HUES6 (cell line): ENCODE measurements around the gene UGT1A4.
"Not testable (repeated sequence)": the region's sequence is repeated elsewhere in the genome, so short reads cannot be mapped to it uniquely, and the experiment has no call there.

Experiments used
- H3K27ac ChIP-seq: 2 replicates; pipeline ENCODE4 v1.7.0; 2013; ENCODE audit warnings: low read depth, mild to moderate bottlenecking, low read length, inconsistent platforms
- H3K27me3 ChIP-seq: 2 replicates; pipeline ENCODE4 v1.6.1; 2013; ENCODE audit warnings: low read length; ENCODE audit not compliant: control insufficient read depth, insufficient read depth
- H3K36me3 ChIP-seq: 2 replicates; pipeline ENCODE4 v1.6.1; 2013; ENCODE audit warnings: low read length; ENCODE audit not compliant: control insufficient read depth, insufficient read depth
- H3K4me1 ChIP-seq: 2 replicates; pipeline ENCODE4 v1.6.1; 2013; ENCODE audit warnings: low read length; ENCODE audit not compliant: control insufficient read depth, insufficient read depth
- H3K4me3 ChIP-seq: 2 replicates; pipeline ENCODE4 v1.5.1; 2013; ENCODE audit warnings: low read depth, low read length
- H3K9ac ChIP-seq: one replicate; pipeline ENCODE4 v1.6.1; 2013; ENCODE audit warnings: mild to moderate bottlenecking, low read length
- H3K9me3 ChIP-seq: 2 replicates; pipeline ENCODE4 v1.6.1; 2013; ENCODE audit warnings: low read depth, low read length; ENCODE audit not compliant: control insufficient read depth, insufficient read depth

The UGT1A4 gene

GRCh38 chr2:233700842-233701241 lies 17.7 kb upstream of the UGT1A4 start:
- not testable (repeated sequence) for H3K9me3 ChIP-seq, H3K36me3 ChIP-seq, H3K27ac ChIP-seq, H3K4me3 ChIP-seq, H3K9ac ChIP-seq, H3K27me3 ChIP-seq
- peaks cover 11% of the 10 kb centered on the region for H3K4me1 ChIP-seq

GRCh38 chr2:233702238-233702637 lies 16.3 kb upstream of the UGT1A4 start:
- Histone ChIP-seq H3K27me3 (no peaks in the 10 kb centered on the region), H3K9ac (no peak overlapping the region), H3K27ac (no peak overlapping the region), H3K4me3 (no peak overlapping the region), H3K36me3 (no peaks in the 10 kb centered on the region), H3K4me1 (peaks cover 11% of the 10 kb centered on the region), H3K9me3 (no peaks in the 10 kb centered on the region)

- Histone ChIP-seq H3K4me1 (peaks cover under 1% of the 10 kb centered on the region; the same call in 1 of the 2 replicates), H3K27ac (no peak overlapping the region), H3K4me3 (no peak overlapping the region), H3K9me3 (no peaks in the 10 kb centered on the region), H3K9ac (no peak overlapping the region), H3K27me3 (no peaks in the 10 kb centered on the region), H3K36me3 (no peaks in the 10 kb centered on the region)
Measured at GRCh38 chr2:233705911-233706506, 12.5 kb upstream of the UGT1A4 start.

GRCh38 chr2:233706720-233707119 lies 11.8 kb upstream of the UGT1A4 start:
- H3K27me3 ChIP-seq, result no peaks in the 10 kb centered on the region
- H3K36me3 ChIP-seq, result no peaks in the 10 kb centered on the region
- no peaks in the 10 kb centered on the region for H3K9me3 ChIP-seq
- peaks cover 3% of the 10 kb centered on the region; the same call in 1 of the 2 replicates for H3K4me1 ChIP-seq
- H3K9ac ChIP-seq, result no peak overlapping the region
- H3K4me3 ChIP-seq, result no peak overlapping the region
- no peak overlapping the region for H3K27ac ChIP-seq

- Histone ChIP-seq H3K4me3 (no peak overlapping the region), H3K27ac (no peak overlapping the region), H3K9me3 (no peaks in the 10 kb centered on the region), H3K4me1 (peaks cover 3% of the 10 kb centered on the region; the same call in 1 of the 2 replicates), H3K9ac (no peak overlapping the region), H3K36me3 (no peaks in the 10 kb centered on the region), H3K27me3 (no peaks in the 10 kb centered on the region)
Measured at GRCh38 chr2:233707940-233708644, 10.4 kb upstream of the UGT1A4 start.

- Histone ChIP-seq H3K4me3 (no peak overlapping the region), H3K36me3 (no peaks in the 10 kb centered on the region), H3K27ac (no peak overlapping the region), H3K9ac (no peak overlapping the region), H3K27me3 (no peaks in the 10 kb centered on the region), H3K4me1 (peaks cover 3% of the 10 kb centered on the region; the same call in 1 of the 2 replicates), H3K9me3 (no peaks in the 10 kb centered on the region)
Measured at GRCh38 chr2:233708942-233709341, 9.6 kb upstream of the UGT1A4 start.

GRCh38 chr2:233711312-233712008 lies 7.1 kb upstream of the UGT1A4 start:
- Histone ChIP-seq H3K4me3 (no peak overlapping the region), H3K9me3 (no peaks in the 10 kb centered on the region), H3K9ac (no peak overlapping the region), H3K36me3 (no peaks in the 10 kb centered on the region), H3K27ac (no peak overlapping the region), H3K27me3 (no peaks in the 10 kb centered on the region), H3K4me1 (peaks cover 3% of the 10 kb centered on the region; the same call in 1 of the 2 replicates)

GRCh38 chr2:233712611-233713261 lies 5.8 kb upstream of the UGT1A4 start, which contains the start of gene UGT1A5:
UGT1A5 (plus strand) TSS chr2:233712907; CDS start chr2:233712992, 85 bp downstream.
- Histone ChIP-seq H3K4me1 (peaks cover 3% of the 10 kb centered on the region; the same call in 1 of the 2 replicates), H3K27me3 (no peaks in the 10 kb centered on the region), H3K36me3 (no peaks in the 10 kb centered on the region), H3K27ac (no peak within 1 kb of the TSS), H3K9me3 (no peaks in the 10 kb centered on the region), H3K4me3 (no peak within 1 kb of the TSS), H3K9ac (no peak within 1 kb of the TSS)

- Histone ChIP-seq H3K27me3 (no peaks in the 10 kb centered on the region), H3K27ac (no peak overlapping the region), H3K9me3 (no peaks in the 10 kb centered on the region), H3K4me1 (peaks cover 3% of the 10 kb centered on the region; the same call in 1 of the 2 replicates), H3K4me3 (no peak overlapping the region), H3K36me3 (no peaks in the 10 kb centered on the region), H3K9ac (no peak overlapping the region)
Measured at GRCh38 chr2:233713262-233713615, 5.3 kb upstream of the UGT1A4 start.

GRCh38 chr2:233714121-233714520 lies 4.4 kb upstream of the UGT1A4 start:
- peaks cover 3% of the 10 kb centered on the region; the same call in 1 of the 2 replicates for H3K4me1 ChIP-seq
- no peaks in the 10 kb centered on the region for H3K9me3 ChIP-seq
- no peak overlapping the region for H3K27ac ChIP-seq
- H3K4me3 ChIP-seq, result no peak overlapping the region
- H3K36me3 ChIP-seq, result no peaks in the 10 kb centered on the region
- no peak overlapping the region for H3K9ac ChIP-seq
- H3K27me3 ChIP-seq, result no peaks in the 10 kb centered on the region
